Measurements from ENCODE around the gene PRKG1.

PRKG1 gene

GRCh38 chr10:51806079-51806835 lies 732.0 kb downstream of the PRKG1 start:
- H3K4me3 ChIP-seq (ENCODE audit: low read length) = no peak overlapping the region
- no peak for DNase-seq (ENCODE audit: low read depth)
- no peak for TF ChIP-seq CTCF (conservative IDR thresholded peaks at IDR 0.05; ENCODE audit: low read length)

GRCh38 chr10:51808187-51808586 lies 733.9 kb downstream of the PRKG1 start:
- no peak for TF ChIP-seq CTCF (conservative IDR thresholded peaks at IDR 0.05; ENCODE audit: low read length)
- DNase-seq (ENCODE audit: low read depth) = no peak
- H3K4me3 ChIP-seq (ENCODE audit: low read length) = no peak overlapping the region

- DNase-seq (ENCODE audit: low read depth) = no peak
- TF ChIP-seq CTCF (conservative IDR thresholded peaks at IDR 0.05; ENCODE audit: low read length) = no peak
- no peak overlapping the region for H3K4me3 ChIP-seq (ENCODE audit: low read length)
These were observed 741.4 kb downstream of the PRKG1 start for GRCh38 chr10:51815723-51816122.

- no peak overlapping the region for H3K4me3 ChIP-seq (ENCODE audit: low read length)
- no peak for DNase-seq (ENCODE audit: low read depth)
- TF ChIP-seq CTCF (conservative IDR thresholded peaks at IDR 0.05; ENCODE audit: low read length) = no peak
These were observed 746.8 kb downstream of the PRKG1 start for GRCh38 chr10:51821045-51821444.

- no peak for TF ChIP-seq CTCF (conservative IDR thresholded peaks at IDR 0.05; ENCODE audit: low read length)
- no peak for DNase-seq (ENCODE audit: low read depth)
- no peak overlapping the region for H3K4me3 ChIP-seq (ENCODE audit: low read length)
These were observed 747.5 kb downstream of the PRKG1 start for GRCh38 chr10:51821745-51822144.

GRCh38 chr10:51832652-51833383 lies 758.5 kb downstream of the PRKG1 start:
- peak; percentile 50 for DNase-seq (ENCODE audit: low read depth)

More at GRCh38 chr10:51832652-51833383, 758.5 kb downstream of the PRKG1 start:
- H3K4me3 ChIP-seq (ENCODE audit: low read length) = no peak overlapping the region
- no peak for TF ChIP-seq CTCF (conservative IDR thresholded peaks at IDR 0.05; ENCODE audit: low read length)

All from AG10803 (cell line).